PC-9 (cell line): ENCODE results near the gene TFAP2B.

Experiments
- EZH2 ChIP-seq: fragments of 200-600 bp; sonication (generic); IDR thresholded peaks from 2 replicates; pipeline ENCODE4 v1.8.0; 2017; ENCODE audit warnings: antibody characterized with exemption, low read depth
- TF ChIP-seq, protein P1 (sequence below): fragments of 200-600 bp; sonication (generic); conservative IDR thresholded peaks from 2 replicates; pipeline ENCODE4 v1.6.1; 2017; ENCODE audit warnings: mixed run types, antibody characterized with exemption, mild to moderate bottlenecking, moderate library complexity

DNA sequence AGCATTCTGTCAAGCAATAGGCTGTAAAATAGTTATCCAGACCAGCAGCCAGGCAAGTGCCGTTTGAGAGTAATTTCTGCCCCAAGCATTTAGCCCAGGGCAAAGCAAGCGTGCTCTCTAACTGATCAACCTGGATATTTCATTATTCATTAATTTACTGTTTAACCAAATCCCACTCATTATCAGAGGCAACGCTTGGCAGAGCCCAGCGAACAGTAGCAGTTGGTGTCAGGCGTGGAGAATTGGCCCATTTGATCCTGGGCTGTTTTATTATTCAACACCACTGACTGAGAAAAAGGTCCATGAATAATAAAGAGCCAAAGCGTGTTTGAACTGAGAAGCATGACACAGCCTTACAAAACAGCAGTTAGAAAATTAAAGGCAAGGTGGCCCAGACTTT, 35.3 kb downstream of the TFAP2B start:
- TF ChIP-seq, protein P1, sequence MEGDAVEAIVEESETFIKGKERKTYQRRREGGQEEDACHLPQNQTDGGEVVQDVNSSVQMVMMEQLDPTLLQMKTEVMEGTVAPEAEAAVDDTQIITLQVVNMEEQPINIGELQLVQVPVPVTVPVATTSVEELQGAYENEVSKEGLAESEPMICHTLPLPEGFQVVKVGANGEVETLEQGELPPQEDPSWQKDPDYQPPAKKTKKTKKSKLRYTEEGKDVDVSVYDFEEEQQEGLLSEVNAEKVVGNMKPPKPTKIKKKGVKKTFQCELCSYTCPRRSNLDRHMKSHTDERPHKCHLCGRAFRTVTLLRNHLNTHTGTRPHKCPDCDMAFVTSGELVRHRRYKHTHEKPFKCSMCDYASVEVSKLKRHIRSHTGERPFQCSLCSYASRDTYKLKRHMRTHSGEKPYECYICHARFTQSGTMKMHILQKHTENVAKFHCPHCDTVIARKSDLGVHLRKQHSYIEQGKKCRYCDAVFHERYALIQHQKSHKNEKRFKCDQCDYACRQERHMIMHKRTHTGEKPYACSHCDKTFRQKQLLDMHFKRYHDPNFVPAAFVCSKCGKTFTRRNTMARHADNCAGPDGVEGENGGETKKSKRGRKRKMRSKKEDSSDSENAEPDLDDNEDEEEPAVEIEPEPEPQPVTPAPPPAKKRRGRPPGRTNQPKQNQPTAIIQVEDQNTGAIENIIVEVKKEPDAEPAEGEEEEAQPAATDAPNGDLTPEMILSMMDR = no peak
- no peak for TF ChIP-seq EZH2
